ENCODE results near the gene THAP9.
A peak's percentile ranks its signal among the peaks of the same experiment; 100 is the strongest.
"Not testable (repeated sequence)": the region's sequence is repeated elsewhere in the genome, so short reads cannot be mapped to it uniquely, and the experiment has no call there.

Gene THAP9

GRCh38 chr4:82900411-82901182 is at the start of gene THAP9:
Gene THAP9, plus strand, starts transcription at chr4:82900735. Its CDS starts 68 bp downstream, at chr4:82900803.
- peak; percentile 95 to 96 for DNase-seq (ENCODE audit: low read depth in 2 of 2)

- no peak for DNase-seq (ENCODE audit: low read depth in 2 of 2)
Observed at GRCh38 chr4:82851318-82851717, 49.2 kb upstream of the THAP9 start.

- no peak for DNase-seq (ENCODE audit: low read depth in 2 of 2)
Observed at GRCh38 chr4:82851885-82852750, 48.4 kb upstream of the THAP9 start.

- DNase-seq (ENCODE audit: low read depth in 2 of 2), result no peak
Observed at GRCh38 chr4:82852751-82853285, 47.7 kb upstream of the THAP9 start.

GRCh38 chr4:82860487-82860886 is 40.0 kb upstream of the THAP9 start:
- DNase-seq (ENCODE audit: low read depth in 2 of 2), result not testable (repeated sequence)

- DNase-seq (ENCODE audit: low read depth in 2 of 2), result no peak
Observed at GRCh38 chr4:82861529-82861928, 39.0 kb upstream of the THAP9 start.

- DNase-seq (ENCODE audit: low read depth in 2 of 2), result no peak
Observed at GRCh38 chr4:82864336-82864979, 36.1 kb upstream of the THAP9 start.

- DNase-seq (ENCODE audit: low read depth in 2 of 2), result no peak
Observed at GRCh38 chr4:82865592-82865991, 34.9 kb upstream of the THAP9 start.

GRCh38 chr4:82866033-82866432 is 34.5 kb upstream of the THAP9 start:
- DNase-seq (ENCODE audit: low read depth in 2 of 2), result not testable (repeated sequence)

- DNase-seq (ENCODE audit: low read depth in 2 of 2), result no peak
Observed at GRCh38 chr4:82866706-82867385, 33.7 kb upstream of the THAP9 start.

GRCh38 chr4:82868572-82868971 is 32.0 kb upstream of the THAP9 start:
- no peak for DNase-seq (ENCODE audit: low read depth in 2 of 2)

GRCh38 chr4:82885410-82885809 is 15.1 kb upstream of the THAP9 start:
- DNase-seq (ENCODE audit: low read depth in 2 of 2), result no peak

GRCh38 chr4:82886147-82886942 is 14.2 kb upstream of the THAP9 start:
- DNase-seq (ENCODE audit: low read depth in 2 of 2), result no peak

GRCh38 chr4:82889287-82889686 is 11.2 kb upstream of the THAP9 start:
- DNase-seq (ENCODE audit: low read depth in 2 of 2), result no peak

GRCh38 chr4:82890528-82890900 is 10.0 kb upstream of the THAP9 start:
- DNase-seq (ENCODE audit: low read depth in 2 of 2), result no peak

GRCh38 chr4:82890901-82891706 is 9.4 kb upstream of the THAP9 start, which contains the start of gene SEC31A:
Gene SEC31A, minus strand, starts transcription at chr4:82891153. Its CDS starts 9,217 bp downstream, at chr4:82881936.
- peak; percentile 96 for DNase-seq (ENCODE audit: low read depth in 2 of 2)

- DNase-seq (ENCODE audit: low read depth in 2 of 2), result no peak
Observed at GRCh38 chr4:82891707-82892466, 8.6 kb upstream of the THAP9 start.

- no peak for DNase-seq (ENCODE audit: low read depth in 2 of 2)
Observed at GRCh38 chr4:82892467-82892802, 8.1 kb upstream of the THAP9 start.

GRCh38 chr4:82893942-82894341 is 6.6 kb upstream of the THAP9 start:
- DNase-seq (ENCODE audit: low read depth in 2 of 2), result no peak
